CD14-positive monocyte (primary cell): ENCODE results near the gene PIP4K2A. TPM values are rescaled to one million over a fixed set of nuclear protein-coding genes. Genes with fewer than 3 reads are reported as not detected.

Experiments used
- DNase-seq, 3 donors: peaks; one replicate each; pipeline ENCODE4 v3.0.0-alpha.2; 2011 to 2022
- H2AFZ ChIP-seq: 2 replicates; pipeline ENCODE4 v1.6.0; 2012; ENCODE audit warnings: mild to moderate bottlenecking, low read depth, low read length, inconsistent platforms; ENCODE audit not compliant: insufficient read depth, poor library complexity, severe bottlenecking
- H3K27ac ChIP-seq, 2 donors: 1 replicate in 1 of 2; 2 replicates in 1 of 2; pipeline ENCODE4 v1.5.1; 2012 to 2013; ENCODE audit warnings: low read length in 2 of 2, control low read depth in 1 of 2, inconsistent platforms in 1 of 2, low read depth in 1 of 2, mild to moderate bottlenecking in 1 of 2
- H3K27me3 ChIP-seq, 2 donors: one replicate each; pipeline versions ENCODE4 v1.6.0 to v1.6.1; 2011 to 2013; ENCODE audit warnings: low read length in 2 of 2; ENCODE audit not compliant: control insufficient read depth in 2 of 2, insufficient read depth in 2 of 2
- H3K36me3 ChIP-seq, 2 donors: replicated peaks in 1 of 2; 1 replicate in 1 of 2; 2 replicates in 1 of 2; pipeline versions ENCODE4 v1.5.1 to v1.6.1; 2012 to 2013; ENCODE audit warnings: low read length in 2 of 2, control low read depth in 1 of 2, inconsistent platforms in 1 of 2, mild to moderate bottlenecking in 1 of 2; ENCODE audit not compliant: insufficient read depth in 2 of 2, control insufficient read depth in 1 of 2
- H3K4me1 ChIP-seq, 2 donors: 1 replicate in 1 of 2; 2 replicates in 1 of 2; pipeline versions ENCODE4 v1.5.1 to v1.6.1; 2012 to 2013; ENCODE audit warnings: low read length in 2 of 2, control low read depth in 1 of 2, inconsistent platforms in 1 of 2, mild to moderate bottlenecking in 1 of 2, moderate library complexity in 1 of 2; ENCODE audit not compliant: insufficient read depth in 2 of 2, control insufficient read depth in 1 of 2
- H3K4me2 ChIP-seq: replicated peaks from 2 replicates; pipeline ENCODE3; 2012; ENCODE audit warnings: low read length, moderate library complexity, mild to moderate bottlenecking; ENCODE audit not compliant: poor library complexity, severe bottlenecking; ENCODE audit errors: extremely low read depth
- H3K4me3 ChIP-seq, 3 experiments: fragments of 200-600 bp in 1 of 3; sonication (generic) in 1 of 3; replicated peaks in 1 of 3; 1 replicate in 2 of 3; 2 replicates in 1 of 3; pipeline ENCODE4 v1.5.1; 2011 to 2013; ENCODE audit warnings: low read length in 3 of 3, mild to moderate bottlenecking in 3 of 3, control low read depth in 2 of 3, low read depth in 2 of 3, inconsistent platforms in 1 of 3, moderate library complexity in 1 of 3
- H3K79me2 ChIP-seq: 2 replicates; pipeline ENCODE4 v1.6.0; 2012; ENCODE audit warnings: mild to moderate bottlenecking, control low read depth, inconsistent platforms, low read length, moderate library complexity; ENCODE audit not compliant: insufficient read depth
- H3K9ac ChIP-seq: 2 replicates; pipeline ENCODE4 v1.6.0; 2017; ENCODE audit warnings: low read length, mild to moderate bottlenecking; ENCODE audit not compliant: insufficient read depth, poor library complexity, severe bottlenecking
- H3K9me3 ChIP-seq, 2 donors: replicated peaks in 1 of 2; 1 replicate in 1 of 2; 2 replicates in 1 of 2; pipeline versions ENCODE4 v1.5.1 to v1.6.1; 2012 to 2013; ENCODE audit warnings: low read length in 2 of 2, control low read depth in 1 of 2; ENCODE audit not compliant: control insufficient read depth in 1 of 2, insufficient read depth in 1 of 2
- H4K20me1 ChIP-seq: 2 replicates; pipeline ENCODE4 v1.6.0; 2012; ENCODE audit warnings: mild to moderate bottlenecking, low read length, control low read depth, moderate library complexity; ENCODE audit not compliant: insufficient read depth
- H3K27ac Mint-ChIP-seq, 7 donors: one replicate each; pipeline ENCODE4 v1.8.0; 2020; ENCODE audit warnings: mild to moderate bottlenecking in 7 of 7, mixed read lengths in 7 of 7, moderate library complexity in 6 of 7, inconsistent platforms in 2 of 7
- H3K27me3 Mint-ChIP-seq, 3 donors: one replicate each; pipeline ENCODE4 v1.8.0; 2021 to 2022; ENCODE audit warnings: low read depth in 3 of 3, mild to moderate bottlenecking in 3 of 3, mixed read lengths in 3 of 3, moderate library complexity in 3 of 3, inconsistent platforms in 1 of 3
- H3K36me3 Mint-ChIP-seq, 2 donors: one replicate each; pipeline ENCODE4 v1.8.0; 2020; ENCODE audit warnings: mixed read lengths in 2 of 2, inconsistent platforms in 1 of 2, mild to moderate bottlenecking in 1 of 2
- H3K4me1 Mint-ChIP-seq: one replicate; pipeline ENCODE4 v1.8.0; 2020; ENCODE audit warnings: mild to moderate bottlenecking, mixed read lengths
- H3K4me3 Mint-ChIP-seq, 2 donors: one replicate each; pipeline ENCODE4 v1.8.0; 2020; ENCODE audit warnings: mild to moderate bottlenecking in 2 of 2, mixed read lengths in 2 of 2, moderate library complexity in 1 of 2
- H3K9me3 Mint-ChIP-seq, 7 donors: one replicate each; pipeline ENCODE4 v1.8.0; 2020 to 2022; ENCODE audit warnings: mixed read lengths in 7 of 7, mild to moderate bottlenecking in 6 of 7, moderate library complexity in 6 of 7, inconsistent platforms in 2 of 7
- WGBS: methylation state at CpG from one replicate; pipeline ENCODE4 v1.1.5; 2013; ENCODE audit warnings: missing lambda C conversion rate; ENCODE audit not compliant: insufficient coverage; 5-methylcytosine and 5-hydroxymethylcytosine counted together
- intact Hi-C, 2 donors: fragments of 100-400 bp; cut with micrococcal nuclease; formaldehyde crosslinking; loops; one replicate each; pipeline versions ENCODE4 v1.15.0 to v1.15.1; 2023
- polyA plus RNA-seq, 3 donors: library from polyadenylated mRNA; depleted of rRNA in 1 of 3; unstranded in 2 of 3; stranded (reverse) in 1 of 3; fragments of 300-500 nt in 2 of 3; fragments of >200 nt in 1 of 3; fragmentation: Illumina TruSeq in 2 of 3; gene quantifications; 1 replicate in 2 of 3; 2 replicates in 1 of 3; pipeline ENCODE4 v1.2.3, GENCODE V29; 2012 to 2021
- TF ChIP-seq, protein P1 (sequence below): fragments of 200-600 bp; IDR thresholded peaks from one replicate; pipeline ENCODE4 v1.8.0; 2022; ENCODE audit warnings: antibody characterized with exemption, mild to moderate bottlenecking

PIP4K2A gene
- polyA plus RNA-seq, 3 donors = 9.7 to 33.7 (median 16.6) TPM

DNA sequence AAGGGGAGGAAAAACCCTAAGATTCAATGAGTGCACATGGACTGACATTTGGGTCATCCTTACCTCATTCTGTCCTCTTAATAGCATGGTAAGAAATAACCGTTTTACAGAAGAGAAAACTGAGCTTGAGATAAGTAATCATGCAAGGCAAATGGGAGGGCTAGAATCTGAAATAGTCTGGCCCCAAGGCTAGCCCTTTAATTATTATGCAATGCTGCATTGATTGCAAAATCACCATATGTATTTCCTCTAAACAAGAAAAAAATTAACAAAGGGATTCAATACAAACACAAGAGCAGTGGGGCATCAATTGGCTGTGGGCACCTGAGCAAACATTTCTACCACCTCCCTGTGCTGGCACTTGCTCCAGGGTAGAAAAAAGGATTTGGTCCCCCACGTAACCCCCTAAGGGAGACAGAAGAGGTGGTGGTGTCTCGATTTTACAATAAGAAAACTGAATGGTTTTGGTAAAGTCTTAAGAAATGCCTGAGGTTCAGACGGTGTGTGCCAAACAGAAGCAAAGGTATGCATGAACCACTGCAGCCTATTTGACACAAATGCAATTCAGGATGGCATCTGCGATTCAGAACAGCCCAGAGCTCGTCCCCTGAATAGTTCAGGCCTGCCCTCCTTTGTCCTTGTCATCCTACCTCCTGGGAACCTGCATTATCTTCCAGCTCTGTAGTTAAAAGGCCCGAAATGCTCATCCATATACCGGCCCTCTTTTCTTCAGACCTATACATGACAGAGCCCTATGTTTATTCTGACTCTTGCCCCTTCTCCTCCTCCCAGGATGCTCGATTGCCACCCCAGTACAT is 23.6 kb downstream of the PIP4K2A start:
- Histone ChIP-seq H3K79me2 (peaks cover 100% of the 10 kb centered on the region), H2AFZ (peak overlapping the region; percentile 34), H3K27me3 (no peaks in the 10 kb centered on the region), H4K20me1 (peaks cover 98% of the 10 kb centered on the region), H3K36me3 (no peaks in the 10 kb centered on the region), H3K4me1 (peaks cover 40 to 54% of the 10 kb centered on the region in 2 donors), H3K4me2 (peak overlapping the region; percentile 50), H3K9me3 (no peaks in the 10 kb centered on the region), H3K27ac (peak overlapping the region in 1 of 2 donors; percentile 74), H3K9ac (no peak overlapping the region), H3K4me3 (peak overlapping the region in 1 of 3 experiments; percentile 25)
- intact Hi-C loops = no loop called here
- TF ChIP-seq, protein P1, sequence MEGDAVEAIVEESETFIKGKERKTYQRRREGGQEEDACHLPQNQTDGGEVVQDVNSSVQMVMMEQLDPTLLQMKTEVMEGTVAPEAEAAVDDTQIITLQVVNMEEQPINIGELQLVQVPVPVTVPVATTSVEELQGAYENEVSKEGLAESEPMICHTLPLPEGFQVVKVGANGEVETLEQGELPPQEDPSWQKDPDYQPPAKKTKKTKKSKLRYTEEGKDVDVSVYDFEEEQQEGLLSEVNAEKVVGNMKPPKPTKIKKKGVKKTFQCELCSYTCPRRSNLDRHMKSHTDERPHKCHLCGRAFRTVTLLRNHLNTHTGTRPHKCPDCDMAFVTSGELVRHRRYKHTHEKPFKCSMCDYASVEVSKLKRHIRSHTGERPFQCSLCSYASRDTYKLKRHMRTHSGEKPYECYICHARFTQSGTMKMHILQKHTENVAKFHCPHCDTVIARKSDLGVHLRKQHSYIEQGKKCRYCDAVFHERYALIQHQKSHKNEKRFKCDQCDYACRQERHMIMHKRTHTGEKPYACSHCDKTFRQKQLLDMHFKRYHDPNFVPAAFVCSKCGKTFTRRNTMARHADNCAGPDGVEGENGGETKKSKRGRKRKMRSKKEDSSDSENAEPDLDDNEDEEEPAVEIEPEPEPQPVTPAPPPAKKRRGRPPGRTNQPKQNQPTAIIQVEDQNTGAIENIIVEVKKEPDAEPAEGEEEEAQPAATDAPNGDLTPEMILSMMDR = no peak
- no peaks in the 10 kb centered on the region for H3K9me3 Mint-ChIP-seq
- WGBS = 56% methylated on average over 5 of the region's 9 CpGs
- H3K36me3 Mint-ChIP-seq = peaks cover 2 to 7% of the 10 kb centered on the region in 2 donors
- H3K4me1 Mint-ChIP-seq = peaks cover 53% of the 10 kb centered on the region
- H3K27me3 Mint-ChIP-seq = peaks cover 0 to 2% (median 0%) of the 10 kb centered on the region in 3 donors
- H3K27ac Mint-ChIP-seq = peak overlapping the region; percentile 68 to 94 (median 91)
- peak; percentile 54 to 78 (median 58) for DNase-seq
- H3K4me3 Mint-ChIP-seq = peak overlapping the region in 1 of 2 donors; percentile 76

DNA sequence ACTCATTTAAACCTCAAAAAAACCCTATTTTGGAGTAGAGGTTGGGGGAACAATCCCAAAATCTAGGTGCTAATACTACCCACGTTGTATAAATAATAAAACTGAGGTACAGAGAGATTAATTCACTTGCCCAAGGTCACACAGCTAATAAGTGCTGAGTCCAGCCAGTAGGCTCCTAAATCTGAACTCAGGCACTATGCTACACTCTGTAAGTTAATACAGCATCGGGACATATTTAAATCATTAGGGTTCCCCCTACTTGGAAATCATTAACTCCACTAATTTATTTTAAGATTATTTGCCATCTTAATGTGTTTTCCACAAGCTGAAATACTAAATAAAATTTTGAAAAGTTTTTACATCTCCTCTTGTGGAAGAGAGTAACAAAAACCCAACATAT is 24.2 kb downstream of the PIP4K2A start:
- Histone ChIP-seq H3K4me3 (peak overlapping the region in 1 of 3 experiments; percentile 25), H3K27me3 (no peaks in the 10 kb centered on the region), H3K27ac (peak overlapping the region in 1 of 2 donors; percentile 74), H3K4me1 (peaks cover 40 to 54% of the 10 kb centered on the region in 2 donors), H3K79me2 (peaks cover 100% of the 10 kb centered on the region), H3K36me3 (no peaks in the 10 kb centered on the region), H3K4me2 (peak overlapping the region; percentile 50), H3K9me3 (no peaks in the 10 kb centered on the region), H3K9ac (no peak overlapping the region), H4K20me1 (peaks cover 98% of the 10 kb centered on the region), H2AFZ (no peak overlapping the region)
- no CpG with 5 or more reads among the region's 2 CpGs for WGBS
- Mint-ChIP-seq H3K36me3 (peaks cover 2 to 5% of the 10 kb centered on the region in 2 donors), H3K27ac (peak overlapping the region in 1 of 7 donors; percentile 85), H3K27me3 (peaks cover 0 to 2% (median 0%) of the 10 kb centered on the region in 3 donors), H3K9me3 (no peaks in the 10 kb centered on the region), H3K4me1 (peaks cover 58% of the 10 kb centered on the region), H3K4me3 (no peak overlapping the region)
- no peak for DNase-seq
- TF ChIP-seq, protein P1 = no peak
- intact Hi-C loops = no loop called here
